NCI-H146 treated with DMSO at 0.1 percent for 48 hours (cell line): Measurements from ENCODE around the gene RPL23.

Experiments
- DNase-seq: peaks from one replicate; lab custom pipeline; 2025; ENCODE audit not compliant: unreplicated experiment; lab: John Stamatoyannopoulos, UW

RPL23 gene

DNA sequence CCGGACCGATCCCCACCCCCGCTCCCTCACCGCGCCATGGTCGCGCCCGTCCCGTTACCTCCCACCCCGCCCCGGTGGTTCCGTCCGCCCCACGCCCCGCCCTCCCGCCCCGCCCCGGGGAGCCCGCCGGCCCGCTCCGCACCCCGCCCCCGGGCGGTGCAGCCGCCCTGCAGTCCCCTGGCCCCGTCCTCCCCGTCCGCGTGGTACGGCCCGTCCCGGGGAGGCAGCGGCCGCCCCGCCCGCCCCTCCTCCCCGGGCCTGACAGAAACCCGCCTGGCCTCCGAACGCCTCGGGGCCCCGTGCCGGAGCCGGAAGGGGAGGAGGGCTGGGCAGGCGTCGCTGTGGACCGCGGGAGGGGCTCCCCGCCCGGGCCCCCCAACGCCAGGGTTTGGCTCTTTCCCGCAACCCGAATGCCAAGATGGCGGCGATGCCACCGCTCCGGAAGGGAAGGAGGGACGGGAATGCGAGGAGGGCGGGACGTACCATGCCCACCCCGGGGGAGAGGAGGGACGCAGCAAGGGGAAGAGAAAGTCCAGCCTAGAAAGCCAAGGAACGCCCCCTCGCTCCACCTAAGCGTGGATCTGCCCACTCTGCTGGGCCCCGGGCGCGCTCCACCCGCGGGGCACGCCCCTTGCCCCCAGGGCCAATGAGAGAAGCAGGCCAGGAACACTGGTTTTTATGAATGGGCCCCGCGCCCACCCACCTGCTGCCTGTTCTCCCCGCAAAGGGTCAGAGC is 53.9 kb downstream of the RPL23 start, which contains the start of gene PIP4K2B:
Gene PIP4K2B, minus strand, starts transcription at position 56 of the 736 bp plus-strand sequence. CDS start 132 bp downstream, outside the sequence.
- peak; percentile 94 for DNase-seq

DNA sequence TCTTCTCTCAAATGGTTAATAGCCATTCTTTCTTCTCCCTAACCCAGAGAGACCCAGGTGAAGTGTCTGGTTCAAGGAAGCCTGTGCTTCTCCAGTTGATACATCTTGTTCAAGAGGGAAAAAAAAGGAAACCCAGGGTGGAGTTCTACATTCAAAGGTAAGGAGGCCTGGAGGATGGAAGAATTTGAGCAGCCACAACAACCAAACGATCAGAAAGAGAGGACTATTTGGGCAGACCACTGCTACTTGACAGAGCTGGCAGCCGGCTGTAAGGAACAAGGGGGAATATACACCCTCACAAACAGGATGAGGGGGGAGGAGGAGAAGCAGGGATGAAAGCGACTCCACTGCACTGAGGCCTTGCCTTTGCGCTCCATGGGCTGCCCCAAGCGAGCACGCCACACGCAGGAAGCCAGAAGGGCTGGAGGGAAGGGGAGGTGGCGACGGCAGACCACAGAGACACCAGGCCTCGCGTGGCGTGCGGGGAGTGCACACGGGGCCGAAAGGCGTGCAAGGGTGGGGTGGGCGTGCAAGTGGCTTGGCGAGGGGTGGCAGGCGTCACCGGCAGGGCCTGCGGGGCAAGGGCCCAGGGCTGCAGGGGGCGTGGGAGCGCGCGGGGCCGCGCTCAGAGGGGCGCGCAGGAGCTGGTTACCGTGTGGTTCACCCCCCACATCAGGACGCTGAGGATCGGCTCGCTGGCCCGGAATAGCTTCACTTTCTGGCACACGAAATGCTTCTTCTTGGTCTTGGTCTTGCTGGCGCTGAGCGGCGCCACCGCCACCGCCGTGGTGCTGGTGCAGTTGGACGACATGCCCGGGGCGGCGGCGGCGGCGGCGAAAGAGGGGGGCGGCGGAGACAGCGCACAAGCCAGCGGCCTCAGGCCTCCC is 54.7 kb downstream of the RPL23 start:
- DNase-seq, result no peak
